ENCODE results near the gene SRSF7.
A peak's percentile ranks its signal among the peaks of the same experiment; 100 is the strongest.

Gene SRSF7

GRCh38 chr2:38754506-38754905 lies 3.3 kb upstream of the SRSF7 start:
- DNase-seq (ENCODE audit: low read depth), result no peak
- H3K4me3 ChIP-seq (ENCODE audit: low read depth, low read length), result no peak overlapping the region; the same call in 1 of the 2 replicates
- no peak for TF ChIP-seq CTCF (IDR thresholded peaks at IDR 0.05; ENCODE audit: low read depth, low read length, missing control alignments)

GRCh38 chr2:38754049-38754448 lies 2.9 kb upstream of the SRSF7 start:
- H3K4me3 ChIP-seq (ENCODE audit: low read depth, low read length), result no peak overlapping the region; the same call in 1 of the 2 replicates
- DNase-seq (ENCODE audit: low read depth), result no peak
- no peak for TF ChIP-seq CTCF (IDR thresholded peaks at IDR 0.05; ENCODE audit: low read depth, low read length, missing control alignments)

- no peak for DNase-seq (ENCODE audit: low read depth)
- no peak for TF ChIP-seq CTCF (IDR thresholded peaks at IDR 0.05; ENCODE audit: low read depth, low read length, missing control alignments)
- peak overlapping the region; percentile 90 for H3K4me3 ChIP-seq (ENCODE audit: low read depth, low read length)
Measured at GRCh38 chr2:38751596-38752410, 642 bp upstream of the SRSF7 start.

GRCh38 chr2:38750011-38750890 lies 910 bp downstream of the SRSF7 start:
- DNase-seq (ENCODE audit: low read depth), result no peak
- H3K4me3 ChIP-seq (ENCODE audit: low read depth, low read length), result peak overlapping the region; percentile 90
- TF ChIP-seq CTCF (IDR thresholded peaks at IDR 0.05; ENCODE audit: low read depth, low read length, missing control alignments), result no peak

GRCh38 chr2:38748943-38749804 lies 2.0 kb downstream of the SRSF7 start:
- H3K4me3 ChIP-seq (ENCODE audit: low read depth, low read length), result peak overlapping the region; percentile 90
- TF ChIP-seq CTCF (IDR thresholded peaks at IDR 0.05; ENCODE audit: low read depth, low read length, missing control alignments), result no peak
- DNase-seq (ENCODE audit: low read depth), result no peak

GRCh38 chr2:38748391-38748790 lies 2.8 kb downstream of the SRSF7 start:
- TF ChIP-seq CTCF (IDR thresholded peaks at IDR 0.05; ENCODE audit: low read depth, low read length, missing control alignments), result no peak
- no peak overlapping the region; the same call in 1 of the 2 replicates for H3K4me3 ChIP-seq (ENCODE audit: low read depth, low read length)

More at GRCh38 chr2:38748391-38748790, 2.8 kb downstream of the SRSF7 start:
- DNase-seq (ENCODE audit: low read depth), result no peak
